KOPT-K1 (cell line): ENCODE measurements around the gene PCGF1.
A peak's percentile ranks its signal among the peaks of the same experiment; 100 is the strongest.
"Not testable (repeated sequence)": the region's sequence is repeated elsewhere in the genome, so short reads cannot be mapped to it uniquely, and the experiment has no call there.

Experiments used
- H3K27ac ChIP-seq: fragments of 200-600 bp; sonication (generic); 2 replicates; pipeline ENCODE4 v1.5.1; 2016; ENCODE audit warnings: antibody characterized with exemption, mild to moderate bottlenecking, low read depth, low read length; ENCODE audit not compliant: poor library complexity, severe bottlenecking
- H3K36me3 ChIP-seq: fragments of 200-600 bp; sonication (generic); 2 replicates; pipeline ENCODE4 v1.5.1; 2017; ENCODE audit warnings: antibody characterized with exemption, mild to moderate bottlenecking, low read length, moderate library complexity; ENCODE audit not compliant: insufficient read depth
- H3K9me3 ChIP-seq: fragments of 200-600 bp; sonication (generic); 2 replicates; pipeline ENCODE4 v1.5.1; 2017; ENCODE audit warnings: antibody characterized with exemption, low read length, mild to moderate bottlenecking; ENCODE audit not compliant: insufficient read depth, poor library complexity, severe bottlenecking

The PCGF1 gene

DNA sequence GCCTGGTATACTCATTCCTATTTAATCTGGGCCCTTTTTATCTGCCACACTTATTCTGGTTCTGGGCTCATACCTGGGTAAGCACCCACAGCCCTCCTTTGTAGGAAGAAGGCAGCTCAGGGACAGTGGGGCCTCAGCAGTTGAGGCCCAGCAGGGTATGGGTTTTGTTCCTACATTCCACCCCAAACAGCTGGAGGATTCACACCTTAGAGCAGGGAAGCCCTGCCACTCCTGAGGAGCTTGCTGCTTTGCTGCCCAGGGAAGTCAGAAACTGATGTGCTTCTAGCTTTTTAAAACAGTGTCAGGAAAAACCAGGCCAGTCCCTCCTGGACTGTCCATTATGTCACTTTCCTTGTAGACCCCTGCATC is 6.9 kb downstream of the PCGF1 start:
- Histone ChIP-seq H3K36me3 (peaks cover 15% of the 10 kb centered on the region; the same call in 1 of the 2 replicates), H3K27ac (no peak overlapping the region), H3K9me3 (no peaks in the 10 kb centered on the region)

DNA sequence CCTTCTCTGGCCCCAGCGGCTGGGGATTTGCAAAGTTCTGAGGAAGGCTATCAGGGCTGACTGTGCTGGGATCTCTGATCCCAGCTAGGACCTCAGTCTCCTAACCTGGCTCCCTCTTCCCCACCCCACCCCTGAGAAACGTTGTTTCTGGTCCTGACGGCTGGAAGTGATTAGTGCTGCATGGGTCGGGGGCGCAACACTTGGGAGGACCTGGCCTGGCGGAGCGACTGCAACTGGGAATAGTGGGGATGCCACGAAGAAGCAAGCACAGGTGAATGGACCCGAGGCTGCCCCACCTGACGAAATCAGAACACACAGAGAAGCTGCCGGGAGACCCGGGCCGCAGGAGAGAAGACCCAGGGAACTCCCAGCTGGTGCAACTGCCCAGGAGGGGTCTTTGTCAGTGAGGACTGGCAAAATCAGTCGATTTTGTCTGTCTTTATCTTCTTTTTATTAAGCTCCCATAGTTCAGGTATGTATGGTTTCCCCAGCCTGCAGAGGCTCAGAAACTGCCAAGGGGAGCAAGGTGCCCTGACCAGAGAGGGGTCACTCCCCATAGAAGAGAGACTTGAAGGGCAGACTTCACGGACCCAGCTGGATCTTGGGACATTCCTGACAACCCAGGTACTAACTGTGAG is 7.4 kb downstream of the PCGF1 start:
- no peak overlapping the region for H3K27ac ChIP-seq
- no peaks in the 10 kb centered on the region for H3K9me3 ChIP-seq

DNA sequence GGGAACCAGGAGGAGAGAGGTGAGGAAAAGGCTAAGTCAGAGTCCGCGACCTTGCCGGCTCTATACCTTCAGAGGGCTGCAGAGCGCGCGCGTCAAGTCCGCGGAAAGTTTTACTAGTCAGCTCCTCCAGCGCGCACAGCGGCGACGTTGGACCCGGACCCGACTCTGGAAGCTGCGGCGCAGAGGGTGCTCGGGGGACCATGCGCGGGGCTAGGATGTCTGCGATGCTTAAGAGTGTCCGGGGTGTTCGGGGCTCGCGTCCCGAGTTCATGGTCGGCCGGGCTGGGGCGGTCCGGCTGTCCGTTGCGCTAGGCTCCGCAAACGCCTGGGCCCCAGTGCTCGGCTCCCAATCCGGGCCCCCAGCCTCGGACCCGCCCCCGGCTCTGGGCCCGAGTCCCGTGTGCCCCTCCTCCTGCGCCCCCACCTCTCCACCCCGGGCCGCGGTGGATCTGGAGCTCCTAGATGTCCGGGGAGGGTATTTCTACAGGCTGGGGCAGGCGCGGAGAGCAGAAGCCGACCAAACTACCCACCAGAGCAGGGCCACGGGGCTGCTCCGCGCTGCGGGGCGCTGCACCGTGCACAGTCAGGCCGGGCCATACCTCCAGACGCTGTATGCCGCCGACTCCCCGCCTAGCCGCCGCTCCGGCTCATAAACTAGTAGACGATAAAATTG is 8.1 kb downstream of the PCGF1 start, which contains the start of gene LBX2:
Gene LBX2 (minus strand): TSS at position 337 of the 673 bp plus-strand sequence. CDS start 66 bp downstream, at position 271.
- Histone ChIP-seq H3K9me3 (no peaks in the 10 kb centered on the region), H3K27ac (no peak within 1 kb of the TSS), H3K36me3 (peaks cover 3% of the 10 kb centered on the region; the same call in 1 of the 2 replicates)

More for the DNA sequence above, 7.4 kb downstream of the PCGF1 start:
- H3K36me3 ChIP-seq, result peaks cover 10% of the 10 kb centered on the region; the same call in 1 of the 2 replicates

DNA sequence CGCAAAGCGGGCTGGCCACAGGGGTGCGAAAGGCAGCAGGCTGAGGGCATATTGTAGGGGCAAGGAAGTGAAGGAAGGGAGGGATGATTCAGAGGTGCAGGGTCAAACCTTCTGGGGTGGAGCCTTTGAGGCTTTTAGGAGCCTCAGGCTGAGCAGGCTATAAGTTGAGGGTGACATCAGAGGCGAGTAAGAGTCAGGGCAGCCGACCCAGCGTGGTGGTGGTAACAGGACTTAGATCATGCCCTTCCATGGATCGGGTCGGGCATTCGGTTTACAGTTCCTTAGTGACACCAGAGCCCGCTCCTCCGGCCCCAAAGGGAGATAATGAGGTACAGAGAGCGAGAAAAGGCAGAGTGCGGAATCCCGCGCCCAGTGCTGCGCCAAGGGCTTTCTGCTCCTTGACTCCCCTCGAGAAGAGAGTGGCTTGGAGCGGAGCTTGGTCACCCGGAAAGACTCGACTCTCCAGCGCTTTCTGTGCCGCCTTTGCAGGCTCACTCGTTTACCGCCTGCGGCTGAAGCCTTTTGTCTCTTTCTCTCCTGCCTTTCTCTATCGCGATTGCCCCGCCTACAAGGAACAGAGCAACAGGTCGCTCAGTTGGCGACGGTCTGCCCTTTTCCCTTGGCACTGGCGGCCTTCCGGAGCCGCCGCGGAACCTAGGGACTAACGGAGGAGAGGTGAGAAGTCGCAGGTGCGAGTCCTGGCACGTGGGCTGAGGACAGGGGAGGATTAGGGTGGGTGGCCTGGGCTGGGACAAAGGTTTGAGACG is 8.8 kb downstream of the PCGF1 start:
- Histone ChIP-seq H3K9me3 (no peaks in the 10 kb centered on the region), H3K36me3 (peaks cover 7% of the 10 kb centered on the region), H3K27ac (no peak overlapping the region)

DNA sequence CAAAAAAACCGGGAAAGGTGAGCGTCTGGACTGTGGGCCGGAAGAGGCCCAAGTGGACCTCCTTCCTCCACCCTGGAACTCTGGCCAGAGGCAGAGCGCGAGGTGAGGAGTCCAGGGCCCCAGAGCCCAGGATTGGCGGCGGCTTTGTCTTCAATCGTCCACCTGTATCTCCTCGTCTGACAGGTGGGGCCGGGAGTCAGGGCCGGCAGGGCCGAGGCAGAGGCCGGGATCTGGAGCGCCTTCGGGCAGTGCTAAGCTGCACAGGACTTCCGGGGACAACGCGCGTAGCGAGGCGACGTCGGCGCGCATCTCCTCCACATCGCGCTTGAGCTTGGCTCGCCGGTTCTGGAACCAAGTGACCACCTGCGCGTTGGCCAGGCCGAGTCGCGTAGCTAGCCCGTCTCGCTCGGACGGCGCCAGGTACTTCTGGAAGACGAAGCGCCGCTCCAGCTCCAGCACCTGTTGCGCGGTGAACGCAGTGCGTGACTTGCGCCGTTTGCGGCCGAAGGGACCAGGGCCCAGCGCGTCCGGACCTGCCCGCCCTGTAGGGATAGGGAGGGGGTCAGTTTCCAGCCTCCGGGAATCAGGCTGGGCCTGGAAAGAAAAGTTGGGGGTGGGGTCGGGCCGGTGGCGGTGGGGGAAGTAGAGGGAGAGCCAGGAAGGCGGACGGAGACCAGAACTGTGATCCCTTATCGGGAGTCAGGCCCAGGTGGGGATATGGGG is 9.6 kb downstream of the PCGF1 start:
- H3K36me3 ChIP-seq, result peaks cover 15% of the 10 kb centered on the region
- no peak overlapping the region for H3K27ac ChIP-seq
- no peaks in the 10 kb centered on the region for H3K9me3 ChIP-seq

DNA sequence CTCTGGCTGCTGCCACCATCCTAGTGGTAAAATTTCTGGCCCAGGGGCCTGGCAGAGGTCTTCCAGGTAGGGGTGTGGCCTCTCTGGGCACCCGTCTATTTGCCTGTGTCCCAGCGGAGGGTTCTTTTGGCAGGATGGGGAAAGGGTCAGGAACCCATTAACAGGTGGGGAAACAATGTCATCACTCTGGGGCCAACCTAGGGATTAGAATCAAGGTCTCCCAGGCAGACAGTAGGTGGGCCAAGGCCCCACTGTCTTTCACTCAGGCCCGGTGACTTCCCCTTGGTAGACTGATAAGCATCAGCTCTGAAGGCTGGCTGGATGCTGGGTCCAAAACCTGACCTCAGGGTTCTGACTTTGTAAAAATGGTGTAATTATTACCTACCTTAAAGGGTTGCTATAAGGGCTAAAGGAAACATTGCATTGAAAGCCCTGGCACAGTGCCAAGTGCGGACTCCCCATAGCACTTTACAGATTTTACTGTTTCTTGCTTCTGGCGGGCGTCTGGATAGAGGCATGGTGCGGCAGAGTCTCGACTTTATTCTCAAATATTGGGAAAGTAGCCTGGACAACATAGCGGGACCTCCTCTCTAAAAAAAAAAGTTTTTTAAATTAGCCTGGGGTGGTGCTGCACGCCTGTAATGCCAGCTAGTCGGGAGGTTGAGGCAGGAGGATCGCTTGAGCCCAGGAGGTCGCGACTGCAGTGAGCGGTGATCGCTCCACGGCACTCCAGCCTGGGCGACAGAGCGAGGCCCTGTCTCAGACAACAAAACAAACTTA is 10.3 kb downstream of the PCGF1 start:
- Histone ChIP-seq H3K9me3 (no peaks in the 10 kb centered on the region), H3K27ac (no peak overlapping the region), H3K36me3 (peaks cover 22% of the 10 kb centered on the region)

DNA sequence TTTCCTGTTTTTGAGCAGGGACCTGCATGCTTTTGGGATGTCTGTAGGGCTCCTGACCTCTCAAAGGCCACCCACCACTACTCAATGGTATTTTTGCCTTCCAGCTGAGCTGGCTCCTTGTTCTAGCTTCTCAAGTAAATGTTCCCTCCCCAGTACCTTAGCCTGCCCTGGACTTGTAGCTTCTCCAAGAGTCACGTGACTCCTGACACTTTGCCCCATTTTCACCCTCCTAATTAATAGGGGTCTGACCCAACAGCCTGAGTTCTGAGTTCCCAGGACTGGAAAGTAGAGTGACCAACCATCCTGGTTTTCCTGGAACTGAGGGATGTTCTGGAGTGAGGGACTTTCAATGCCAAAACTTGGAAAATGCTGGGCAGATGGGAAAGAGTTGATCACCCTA is 12.1 kb downstream of the PCGF1 start:
- Histone ChIP-seq H3K36me3 (peaks cover 40% of the 10 kb centered on the region), H3K27ac (no peak overlapping the region), H3K9me3 (no peaks in the 10 kb centered on the region)

DNA sequence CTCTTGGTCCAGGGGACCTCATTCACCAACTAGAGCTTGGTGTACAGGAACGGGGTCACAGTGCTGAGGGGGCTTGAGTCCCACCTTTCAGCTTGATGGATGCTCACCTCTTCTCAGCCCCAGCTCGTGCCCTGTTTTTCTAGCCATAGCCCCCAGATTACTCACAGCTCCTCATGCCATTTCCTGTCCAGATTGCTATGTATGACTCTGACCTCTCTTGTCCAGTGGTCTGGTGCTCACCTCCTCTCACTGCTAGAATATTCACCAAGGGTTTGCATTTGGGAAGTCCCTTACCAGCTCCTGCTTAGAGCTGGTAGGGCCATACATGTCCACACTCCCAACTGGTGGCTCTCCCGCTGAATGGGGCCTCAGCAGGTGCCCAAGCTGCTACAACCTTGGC is 13.9 kb downstream of the PCGF1 start:
- no peak overlapping the region for H3K27ac ChIP-seq
- no peaks in the 10 kb centered on the region for H3K9me3 ChIP-seq
- H3K36me3 ChIP-seq, result peaks cover 59% of the 10 kb centered on the region

DNA sequence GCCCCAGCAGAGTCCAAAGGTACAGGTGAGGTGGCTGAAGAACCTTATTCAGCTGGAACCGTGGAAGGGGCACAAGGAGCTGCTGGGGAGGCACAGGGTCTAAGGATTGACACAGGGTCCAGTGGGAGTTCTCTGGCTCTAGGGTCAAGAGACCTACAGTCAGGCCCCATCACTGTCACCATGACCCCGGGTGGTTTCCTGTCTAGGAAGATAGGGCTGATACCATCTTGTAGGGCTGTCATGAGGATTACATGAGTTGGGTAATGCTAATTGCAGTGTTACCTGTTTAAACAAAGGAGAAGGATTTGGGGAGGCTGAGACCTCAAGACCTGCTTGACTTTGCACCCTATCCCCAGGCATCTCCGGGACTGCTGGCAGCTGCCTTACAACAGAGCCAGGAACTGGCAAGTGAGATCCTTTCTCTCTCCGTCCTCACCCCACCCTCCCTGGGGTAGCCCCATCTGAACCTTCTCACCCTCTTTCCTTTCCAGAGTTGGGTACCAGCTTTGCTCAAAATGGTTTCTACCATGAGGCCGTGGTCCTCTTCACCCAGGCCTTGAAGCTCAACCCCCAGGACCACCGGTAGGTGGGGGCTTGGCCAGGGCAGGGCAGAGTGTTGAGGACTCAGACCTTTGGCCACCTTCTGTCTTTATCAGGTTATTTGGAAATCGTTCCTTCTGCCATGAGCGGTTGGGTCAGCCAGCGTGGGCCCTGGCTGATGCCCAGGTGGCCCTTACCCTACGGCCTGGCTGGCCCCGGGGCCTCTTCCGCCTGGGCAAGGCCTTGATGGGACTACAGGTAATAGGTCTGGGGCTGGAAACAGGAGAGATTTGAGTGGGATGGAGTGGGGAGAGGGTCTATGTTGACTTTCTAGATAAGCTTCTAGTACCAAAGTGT is 15.6 kb downstream of the PCGF1 start:
- H3K27ac ChIP-seq, result no peak overlapping the region
- no peaks in the 10 kb centered on the region for H3K9me3 ChIP-seq
- peaks cover 72% of the 10 kb centered on the region for H3K36me3 ChIP-seq

DNA sequence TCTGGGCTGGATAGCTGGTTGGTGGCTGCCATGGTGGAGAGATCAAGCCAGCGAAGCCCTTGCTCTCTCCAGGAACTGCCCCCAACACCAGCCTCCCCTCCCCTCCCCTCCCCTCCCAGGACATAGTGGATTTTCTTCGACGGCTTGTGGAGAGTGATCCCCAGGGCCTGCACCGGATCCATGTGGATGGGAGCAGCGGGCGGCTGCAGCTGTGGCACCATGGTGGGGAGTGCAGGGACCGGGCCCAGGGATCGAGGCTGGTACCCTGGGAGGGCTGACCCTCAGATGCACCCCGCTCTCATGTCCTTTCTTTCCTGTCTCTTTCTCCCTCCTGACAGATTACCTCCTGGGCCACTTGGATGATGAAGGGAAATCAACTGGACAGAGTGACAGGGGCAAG is 17.6 kb downstream of the PCGF1 start:
- H3K9me3 ChIP-seq, result no peaks in the 10 kb centered on the region
- peaks cover 90% of the 10 kb centered on the region for H3K36me3 ChIP-seq
- no peak overlapping the region for H3K27ac ChIP-seq

DNA sequence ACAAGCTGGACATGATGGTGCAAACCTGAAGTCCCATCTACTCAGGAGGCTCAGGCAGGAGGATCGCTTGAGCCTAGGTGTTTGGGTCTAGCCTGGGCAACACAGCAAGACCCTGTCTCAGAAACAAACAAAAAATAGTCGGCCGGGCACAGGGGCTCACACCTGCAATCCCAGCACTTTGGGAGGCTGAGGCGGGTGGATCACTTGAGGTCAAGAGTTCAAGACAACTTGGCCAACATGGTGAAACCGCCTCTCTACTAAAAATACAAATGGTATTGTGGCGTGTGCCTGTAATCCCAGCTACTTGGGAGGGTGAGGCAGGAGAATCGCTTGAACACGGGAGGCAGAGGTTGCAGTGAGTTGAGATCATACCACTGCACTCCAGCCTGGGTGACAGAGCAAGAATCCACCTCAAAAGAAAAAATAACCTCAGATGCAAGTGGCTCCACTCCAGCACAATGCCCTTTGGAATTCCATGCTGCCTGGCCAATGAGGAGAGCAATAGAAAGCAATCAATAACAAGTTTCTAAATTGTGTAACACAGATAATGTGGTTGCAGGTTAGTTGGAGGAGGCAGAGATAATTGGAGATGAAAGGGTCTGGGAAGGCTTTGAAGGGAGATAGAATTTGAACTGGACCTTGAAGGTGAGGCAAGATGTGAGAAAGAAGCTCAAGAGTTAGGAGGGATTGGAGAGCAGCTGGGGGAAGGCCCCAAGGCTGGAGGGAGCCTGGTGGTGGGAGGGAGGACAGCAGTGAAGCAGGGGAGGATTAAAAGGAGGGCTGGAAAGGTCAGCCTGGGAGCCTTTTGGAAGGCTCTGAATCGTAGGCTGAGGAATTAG is 18.6 kb downstream of the PCGF1 start:
- Histone ChIP-seq H3K36me3 (peaks cover 85% of the 10 kb centered on the region), H3K9me3 (no peaks in the 10 kb centered on the region), H3K27ac (no peak overlapping the region)

DNA sequence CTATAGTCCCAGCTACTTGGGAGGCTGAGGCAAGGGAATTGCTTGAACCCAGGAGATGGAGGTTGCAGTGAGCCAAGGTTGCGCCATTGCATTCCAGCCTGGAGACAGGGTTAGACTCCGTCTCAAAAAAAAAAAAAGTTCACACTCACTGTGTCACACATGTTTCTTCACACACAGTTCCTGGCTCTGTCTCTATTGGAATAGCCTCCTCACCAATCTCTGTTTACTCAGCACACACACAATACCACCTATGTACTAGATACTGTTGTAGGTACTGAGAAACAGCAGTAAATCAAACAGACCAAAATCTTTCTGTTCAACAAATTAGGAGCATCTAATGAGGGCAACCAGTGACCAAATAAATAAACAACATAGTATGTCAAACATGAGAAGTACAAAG is 21.4 kb downstream of the PCGF1 start:
- peaks cover 60% of the 10 kb centered on the region for H3K36me3 ChIP-seq
- no peaks in the 10 kb centered on the region for H3K9me3 ChIP-seq
- no peak overlapping the region for H3K27ac ChIP-seq

DNA sequence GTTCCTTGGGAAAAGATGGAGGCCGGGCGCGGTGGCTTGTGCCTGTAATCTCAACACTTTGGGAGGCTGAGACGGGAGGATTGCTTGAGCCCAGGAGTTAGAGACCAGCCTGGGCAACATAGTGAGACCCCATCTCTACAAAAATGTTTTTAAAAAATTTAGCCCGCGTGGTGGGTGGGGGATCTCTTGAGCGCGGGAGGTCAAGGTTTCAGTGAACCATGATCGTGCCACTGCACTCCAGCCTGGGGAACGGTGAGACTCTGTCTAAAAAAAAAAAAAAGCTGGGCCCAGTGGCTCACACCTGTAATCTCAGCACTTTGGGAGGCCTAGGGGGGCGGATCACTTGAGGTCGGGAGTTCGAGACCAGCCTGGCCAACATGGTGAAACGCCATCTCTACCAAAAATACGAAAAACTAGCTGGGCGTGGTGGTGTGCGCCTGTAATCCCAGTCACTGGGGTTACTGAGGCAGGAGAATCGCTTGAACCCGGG is 23.8 kb downstream of the PCGF1 start:
- peaks cover 57% of the 10 kb centered on the region for H3K36me3 ChIP-seq
- H3K27ac ChIP-seq, result peak overlapping the region; percentile 83
- not testable (repeated sequence) for H3K9me3 ChIP-seq
